A673 (cell line): ENCODE results near the gene CCDC157. TPM values are rescaled to one million over a fixed set of nuclear protein-coding genes. Genes with fewer than 3 reads are reported as not detected.

Experiments
- BruUV-seq: library from RNA; stranded (reverse); fragments of 400-500 nt; replicated peaks from 2 replicates; lab custom pipeline; 2021; lab: Mats Ljungman, UMichigan
- CTCF ChIA-PET: fragments of 300-600 bp; sonication (Branson Sonifier 250); formaldehyde crosslinking; loops from one replicate; lab custom pipeline; 2022; ENCODE audit warnings: antibody characterized with exemption; lab: Charles Lee
- POLR2A ChIA-PET: fragments of 300-600 bp; sonication (Branson Sonifier 250); formaldehyde crosslinking; loops from one replicate; lab custom pipeline; 2022; ENCODE audit warnings: antibody characterized with exemption; ENCODE audit not compliant: low non-redundant PET; lab: Charles Lee
- DNase-seq: peaks from one replicate; pipeline ENCODE4 v3.0.0-alpha.2; 2015; ENCODE audit warnings: low spot score
- H3K27ac ChIP-seq: fragments of 200-600 bp; sonication (generic); 2 replicates; pipeline ENCODE4 v1.5.1; 2016; ENCODE audit warnings: mixed run types, low read depth, mild to moderate bottlenecking, mixed read lengths, antibody characterized with exemption, low read length; ENCODE audit not compliant: poor library complexity, severe bottlenecking
- H3K27me3 ChIP-seq: fragments of 200-600 bp; sonication (generic); replicated peaks from 2 replicates; pipeline ENCODE4 v1.6.1; 2017; ENCODE audit warnings: mixed run types, low read depth, mild to moderate bottlenecking, mixed read lengths, antibody characterized with exemption, low read length; ENCODE audit not compliant: insufficient read depth, poor library complexity
- H3K36me3 ChIP-seq: fragments of 200-600 bp; sonication (generic); 2 replicates; pipeline ENCODE4 v1.6.1; 2016; ENCODE audit warnings: mixed run types, mild to moderate bottlenecking, mixed read lengths, antibody characterized with exemption, low read length; ENCODE audit not compliant: insufficient read depth, poor library complexity, severe bottlenecking
- H3K4me1 ChIP-seq: fragments of 200-600 bp; sonication (generic); 2 replicates; pipeline ENCODE4 v1.6.1; 2017; ENCODE audit warnings: mixed run types, mild to moderate bottlenecking, mixed read lengths, antibody characterized with exemption, low read length; ENCODE audit not compliant: insufficient read depth, poor library complexity, severe bottlenecking
- H3K4me3 ChIP-seq: fragments of 200-600 bp; sonication (generic); 2 replicates; pipeline ENCODE4 v1.5.1; 2016; ENCODE audit warnings: low read depth, mixed run types, mild to moderate bottlenecking, mixed read lengths, low read length; ENCODE audit not compliant: poor library complexity, severe bottlenecking
- H3K9me3 ChIP-seq: fragments of 200-600 bp; sonication (generic); 2 replicates; pipeline ENCODE4 v1.6.1; 2016; ENCODE audit warnings: mixed run types, low read depth, mild to moderate bottlenecking, mixed read lengths, antibody characterized with exemption, low read length; ENCODE audit not compliant: poor library complexity, severe bottlenecking
- CTCF ChIP-seq: fragments of 300-800, 200-600 bp; sonication (generic); conservative IDR thresholded peaks from 2 replicates; pipeline ENCODE4 v1.5.1; 2017; ENCODE audit warnings: low read depth, mild to moderate bottlenecking, antibody characterized with exemption, low read length, moderate library complexity, mixed read lengths
- EZH2 ChIP-seq: fragments of 200-600 bp; sonication (generic); IDR thresholded peaks from 2 replicates; pipeline ENCODE4 v1.6.1; 2017; ENCODE audit warnings: borderline replicate concordance, low read depth, mild to moderate bottlenecking, mixed read lengths, antibody characterized with exemption, low read length; ENCODE audit not compliant: poor library complexity, severe bottlenecking
- intact Hi-C: fragments of 100-400 bp; cut with micrococcal nuclease; formaldehyde crosslinking; loops from one replicate; pipeline ENCODE4 v1.10.0; 2022; ENCODE audit not compliant: unreplicated experiment
- total RNA-seq: library from RNA; stranded (reverse); gene quantifications from 2 replicates; pipeline ENCODE4 v1.2.3, GENCODE V29; 2021

CCDC157 gene
- total RNA-seq, 1 experiment from 2014 or later: 5.7 TPM

GRCh38 chr22:30328466-30329049 lies 28.2 kb upstream of the CCDC157 start:
- DNase-seq: no peak
- CTCF ChIA-PET: no interaction called here
- intact Hi-C loops: no loop called here
- Histone ChIP-seq H3K9me3 (no peaks in the 10 kb centered on the region), H3K27me3 (no peaks in the 10 kb centered on the region), H3K36me3 (peaks cover 20% of the 10 kb centered on the region), H3K4me3 (no peak overlapping the region), H3K4me1 (peaks cover 23% of the 10 kb centered on the region), H3K27ac (no peak overlapping the region)
- no peak for TF ChIP-seq EZH2
- TF ChIP-seq CTCF: no peak
- no TSS peak for BruUV-seq
- POLR2A ChIA-PET: no interaction called here

GRCh38 chr22:30332551-30332950 lies 24.3 kb upstream of the CCDC157 start:
- no peak for DNase-seq
- peaks cover 2% of the 10 kb centered on the region for H3K4me1 ChIP-seq
- TF ChIP-seq EZH2 (no peak), CTCF (no peak)
- ChIA-PET CTCF (no interaction called here), POLR2A (no interaction called here)
- intact Hi-C loops: no loop called here
- no peak overlapping the region for H3K4me3 ChIP-seq
- no peaks in the 10 kb centered on the region for H3K27me3 ChIP-seq
- BruUV-seq: no TSS peak
- no peak overlapping the region for H3K27ac ChIP-seq
- H3K9me3 ChIP-seq: no peaks in the 10 kb centered on the region
- peaks cover 59% of the 10 kb centered on the region for H3K36me3 ChIP-seq

DNA sequence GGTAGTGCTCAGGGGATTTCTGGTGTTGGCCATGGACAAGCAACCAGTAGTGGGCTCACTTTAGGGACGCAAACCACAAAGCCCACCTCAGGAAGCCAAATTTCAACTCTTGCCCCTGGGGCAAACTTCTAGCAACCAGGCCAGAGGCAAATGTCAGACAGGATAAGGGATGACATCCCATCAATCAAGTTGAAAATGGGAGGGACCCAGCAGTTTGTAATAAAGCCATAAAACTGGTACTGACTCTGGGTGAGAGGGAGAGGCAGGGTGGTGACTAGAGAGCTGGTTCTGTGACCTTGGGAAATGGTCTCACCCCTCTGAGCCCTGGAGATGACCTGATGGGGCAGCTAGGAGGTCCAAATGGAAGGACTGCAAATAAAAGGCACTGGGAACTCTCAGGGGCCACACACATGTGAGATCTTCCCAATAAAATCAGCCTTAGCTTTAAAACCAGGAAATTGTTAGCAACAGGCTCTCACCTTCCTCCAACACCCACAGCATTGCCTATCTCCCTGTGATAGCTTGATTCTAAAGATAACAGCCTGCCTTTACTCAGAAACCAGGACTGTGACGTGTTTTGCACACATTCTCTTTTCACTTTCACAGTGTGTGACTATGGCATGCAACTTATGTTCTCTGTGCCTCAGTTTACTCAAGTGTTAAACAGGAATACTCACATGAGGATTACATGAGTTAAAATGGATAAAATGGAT lies 23.7 kb upstream of the CCDC157 start:
- H3K4me3 ChIP-seq: no peak overlapping the region
- no TSS peak for BruUV-seq
- ChIA-PET CTCF (no interaction called here), POLR2A (no interaction called here)
- no peaks in the 10 kb centered on the region for H3K27me3 ChIP-seq
- no peak for DNase-seq
- no peaks in the 10 kb centered on the region for H3K4me1 ChIP-seq
- no peak overlapping the region for H3K27ac ChIP-seq
- no peak for TF ChIP-seq CTCF
- TF ChIP-seq EZH2: no peak
- intact Hi-C loops: no loop called here
- no peaks in the 10 kb centered on the region for H3K9me3 ChIP-seq
- peaks cover 63% of the 10 kb centered on the region for H3K36me3 ChIP-seq
